ENCODE results near the gene PER1. TPM values are rescaled to one million over a fixed set of nuclear protein-coding genes. Genes with fewer than 3 reads are reported as not detected.

PER1 gene
- total and polyA plus RNA-seq, 2 of the 13 experiments (the other 11 are each of a cell fraction or from before 2014, with no cell fraction given), result 2.6 to 3.6 TPM

DNA sequence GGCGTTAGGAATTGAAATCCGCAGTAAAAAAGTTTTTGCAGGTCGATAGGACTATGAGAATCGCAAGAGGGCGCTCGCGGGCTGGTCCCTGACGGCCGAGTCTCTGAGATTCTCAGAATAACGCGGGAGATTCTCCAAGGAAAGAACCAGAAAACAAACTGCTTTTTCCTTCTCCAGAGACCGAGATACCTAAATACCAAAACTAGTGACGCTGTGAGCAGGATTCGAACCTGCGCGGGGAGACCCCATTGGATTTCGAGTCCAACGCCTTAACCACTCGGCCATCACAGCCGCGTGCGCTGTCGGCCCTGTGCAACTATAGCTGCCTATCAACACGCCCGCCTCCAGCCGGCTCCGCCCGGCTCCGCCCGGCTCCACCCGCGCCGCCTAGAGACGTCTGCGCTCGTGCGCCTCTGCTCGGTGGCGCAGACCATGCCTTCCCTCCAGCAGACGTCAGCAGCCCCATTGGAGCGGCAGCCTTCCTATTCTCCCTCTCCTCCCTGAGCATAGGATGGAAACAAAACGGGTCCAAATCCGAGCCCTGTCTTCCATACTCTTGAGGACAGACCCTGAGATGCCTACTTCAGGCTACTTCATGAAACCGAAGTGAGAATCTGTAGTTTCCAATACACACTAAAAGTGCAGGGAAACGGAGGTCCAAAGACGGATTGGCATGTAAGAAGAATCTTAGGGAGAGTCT, 13.4 kb downstream of the PER1 start (continued):
- TF ChIP-seq, protein P1, sequence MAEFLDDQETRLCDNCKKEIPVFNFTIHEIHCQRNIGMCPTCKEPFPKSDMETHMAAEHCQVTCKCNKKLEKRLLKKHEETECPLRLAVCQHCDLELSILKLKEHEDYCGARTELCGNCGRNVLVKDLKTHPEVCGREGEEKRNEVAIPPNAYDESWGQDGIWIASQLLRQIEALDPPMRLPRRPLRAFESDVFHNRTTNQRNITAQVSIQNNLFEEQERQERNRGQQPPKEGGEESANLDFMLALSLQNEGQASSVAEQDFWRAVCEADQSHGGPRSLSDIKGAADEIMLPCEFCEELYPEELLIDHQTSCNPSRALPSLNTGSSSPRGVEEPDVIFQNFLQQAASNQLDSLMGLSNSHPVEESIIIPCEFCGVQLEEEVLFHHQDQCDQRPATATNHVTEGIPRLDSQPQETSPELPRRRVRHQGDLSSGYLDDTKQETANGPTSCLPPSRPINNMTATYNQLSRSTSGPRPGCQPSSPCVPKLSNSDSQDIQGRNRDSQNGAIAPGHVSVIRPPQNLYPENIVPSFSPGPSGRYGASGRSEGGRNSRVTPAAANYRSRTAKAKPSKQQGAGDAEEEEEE (CRISPR knock-in tag; IDR thresholded peaks at IDR 0.05; ENCODE audit: borderline replicate concordance), result no peak
- TF ChIP-seq ZFP37 (CRISPR knock-in tag; IDR thresholded peaks at IDR 0.05; ENCODE audit: borderline replicate concordance) (peak; percentile 36; the same call in 1 of the 2 replicates), SP140L (CRISPR knock-in tag; IDR thresholded peaks at IDR 0.05; ENCODE audit: borderline replicate concordance) (peak; percentile 41; the same call in 1 of the 2 replicates), SATB2 (CRISPR knock-in tag; IDR thresholded peaks at IDR 0.05) (0 out of 2 replicates have a peak, but pooled peaks have one; percentile 52), NFATC3 (CRISPR knock-in tag; IDR thresholded peaks at IDR 0.05) (no peak), ZEB1 (IDR thresholded peaks at IDR 0.05; ENCODE audit: insufficient replicate concordance, low read depth) (no peak), ZNF10 (CRISPR knock-in tag; IDR thresholded peaks at IDR 0.05; ENCODE audit: borderline replicate concordance, low read depth) (no peak), HDAC1 (CRISPR knock-in tag; IDR thresholded peaks at IDR 0.05) (peak; percentile 60; the same call in 1 of the 2 replicates), ZNF83 (CRISPR knock-in tag; IDR thresholded peaks at IDR 0.05; ENCODE audit: borderline replicate concordance) (0 out of 2 replicates have a peak, but pooled peaks have one; percentile 26), THAP11 (CRISPR knock-in tag; IDR thresholded peaks at IDR 0.05) (peak; percentile 68), PRPF4 (IDR thresholded peaks at IDR 0.05; ENCODE audit: low read depth, low read length, poor library complexity, severe bottlenecking) (peak; percentile 87)
- TF ChIP-seq, protein P2, sequence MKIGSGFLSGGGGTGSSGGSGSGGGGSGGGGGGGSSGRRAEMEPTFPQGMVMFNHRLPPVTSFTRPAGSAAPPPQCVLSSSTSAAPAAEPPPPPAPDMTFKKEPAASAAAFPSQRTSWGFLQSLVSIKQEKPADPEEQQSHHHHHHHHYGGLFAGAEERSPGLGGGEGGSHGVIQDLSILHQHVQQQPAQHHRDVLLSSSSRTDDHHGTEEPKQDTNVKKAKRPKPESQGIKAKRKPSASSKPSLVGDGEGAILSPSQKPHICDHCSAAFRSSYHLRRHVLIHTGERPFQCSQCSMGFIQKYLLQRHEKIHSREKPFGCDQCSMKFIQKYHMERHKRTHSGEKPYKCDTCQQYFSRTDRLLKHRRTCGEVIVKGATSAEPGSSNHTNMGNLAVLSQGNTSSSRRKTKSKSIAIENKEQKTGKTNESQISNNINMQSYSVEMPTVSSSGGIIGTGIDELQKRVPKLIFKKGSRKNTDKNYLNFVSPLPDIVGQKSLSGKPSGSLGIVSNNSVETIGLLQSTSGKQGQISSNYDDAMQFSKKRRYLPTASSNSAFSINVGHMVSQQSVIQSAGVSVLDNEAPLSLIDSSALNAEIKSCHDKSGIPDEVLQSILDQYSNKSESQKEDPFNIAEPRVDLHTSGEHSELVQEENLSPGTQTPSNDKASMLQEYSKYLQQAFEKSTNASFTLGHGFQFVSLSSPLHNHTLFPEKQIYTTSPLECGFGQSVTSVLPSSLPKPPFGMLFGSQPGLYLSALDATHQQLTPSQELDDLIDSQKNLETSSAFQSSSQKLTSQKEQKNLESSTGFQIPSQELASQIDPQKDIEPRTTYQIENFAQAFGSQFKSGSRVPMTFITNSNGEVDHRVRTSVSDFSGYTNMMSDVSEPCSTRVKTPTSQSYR (CRISPR knock-in tag; IDR thresholded peaks at IDR 0.05; ENCODE audit: borderline replicate concordance), result no peak
- TF ChIP-seq, protein P3, sequence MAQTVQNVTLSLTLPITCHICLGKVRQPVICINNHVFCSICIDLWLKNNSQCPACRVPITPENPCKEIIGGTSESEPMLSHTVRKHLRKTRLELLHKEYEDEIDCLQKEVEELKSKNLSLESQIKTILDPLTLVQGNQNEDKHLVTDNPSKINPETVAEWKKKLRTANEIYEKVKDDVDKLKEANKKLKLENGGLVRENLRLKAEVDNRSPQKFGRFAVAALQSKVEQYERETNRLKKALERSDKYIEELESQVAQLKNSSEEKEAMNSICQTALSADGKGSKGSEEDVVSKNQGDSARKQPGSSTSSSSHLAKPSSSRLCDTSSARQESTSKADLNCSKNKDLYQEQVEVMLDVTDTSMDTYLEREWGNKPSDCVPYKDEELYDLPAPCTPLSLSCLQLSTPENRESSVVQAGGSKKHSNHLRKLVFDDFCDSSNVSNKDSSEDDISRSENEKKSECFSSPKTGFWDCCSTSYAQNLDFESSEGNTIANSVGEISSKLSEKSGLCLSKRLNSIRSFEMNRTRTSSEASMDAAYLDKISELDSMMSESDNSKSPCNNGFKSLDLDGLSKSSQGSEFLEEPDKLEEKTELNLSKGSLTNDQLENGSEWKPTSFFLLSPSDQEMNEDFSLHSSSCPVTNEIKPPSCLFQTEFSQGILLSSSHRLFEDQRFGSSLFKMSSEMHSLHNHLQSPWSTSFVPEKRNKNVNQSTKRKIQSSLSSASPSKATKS (CRISPR knock-in tag; IDR thresholded peaks at IDR 0.05), result peak; percentile 94; the same call in 1 of the 2 replicates
- TF ChIP-seq, protein P4, sequence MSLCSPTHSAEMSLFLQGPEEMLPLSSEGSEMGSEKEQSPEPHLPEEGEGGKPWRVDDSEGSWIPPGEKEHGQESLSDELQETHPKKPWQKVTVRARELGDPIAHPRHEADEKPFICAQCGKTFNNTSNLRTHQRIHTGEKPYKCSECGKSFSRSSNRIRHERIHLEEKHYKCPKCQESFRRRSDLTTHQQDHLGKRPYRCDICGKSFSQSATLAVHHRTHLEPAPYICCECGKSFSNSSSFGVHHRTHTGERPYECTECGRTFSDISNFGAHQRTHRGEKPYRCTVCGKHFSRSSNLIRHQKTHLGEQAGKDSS (CRISPR knock-in tag; IDR thresholded peaks at IDR 0.05; ENCODE audit: borderline replicate concordance, low read depth), result peak; percentile 84; the same call in 1 of the 2 replicates
- TF ChIP-seq, protein P5, sequence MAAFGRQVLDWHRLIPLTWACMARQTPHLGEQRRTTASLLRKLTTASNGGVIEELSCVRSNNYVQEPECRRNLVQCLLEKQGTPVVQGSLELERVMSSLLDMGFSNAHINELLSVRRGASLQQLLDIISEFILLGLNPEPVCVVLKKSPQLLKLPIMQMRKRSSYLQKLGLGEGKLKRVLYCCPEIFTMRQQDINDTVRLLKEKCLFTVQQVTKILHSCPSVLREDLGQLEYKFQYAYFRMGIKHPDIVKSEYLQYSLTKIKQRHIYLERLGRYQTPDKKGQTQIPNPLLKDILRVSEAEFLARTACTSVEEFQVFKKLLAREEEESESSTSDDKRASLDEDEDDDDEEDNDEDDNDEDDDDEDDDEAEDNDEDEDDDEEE (CRISPR knock-in tag; IDR thresholded peaks at IDR 0.05), result no peak
- TF ChIP-seq, protein P6, sequence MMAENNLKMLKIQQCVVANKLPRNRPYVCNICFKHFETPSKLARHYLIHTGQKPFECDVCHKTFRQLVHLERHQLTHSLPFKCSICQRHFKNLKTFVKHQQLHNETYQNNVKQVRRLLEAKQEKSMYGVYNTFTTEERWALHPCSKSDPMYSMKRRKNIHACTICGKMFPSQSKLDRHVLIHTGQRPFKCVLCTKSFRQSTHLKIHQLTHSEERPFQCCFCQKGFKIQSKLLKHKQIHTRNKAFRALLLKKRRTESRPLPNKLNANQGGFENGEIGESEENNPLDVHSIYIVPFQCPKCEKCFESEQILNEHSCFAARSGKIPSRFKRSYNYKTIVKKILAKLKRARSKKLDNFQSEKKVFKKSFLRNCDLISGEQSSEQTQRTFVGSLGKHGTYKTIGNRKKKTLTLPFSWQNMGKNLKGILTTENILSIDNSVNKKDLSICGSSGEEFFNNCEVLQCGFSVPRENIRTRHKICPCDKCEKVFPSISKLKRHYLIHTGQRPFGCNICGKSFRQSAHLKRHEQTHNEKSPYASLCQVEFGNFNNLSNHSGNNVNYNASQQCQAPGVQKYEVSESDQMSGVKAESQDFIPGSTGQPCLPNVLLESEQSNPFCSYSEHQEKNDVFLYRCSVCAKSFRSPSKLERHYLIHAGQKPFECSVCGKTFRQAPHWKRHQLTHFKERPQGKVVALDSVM (CRISPR knock-in tag; IDR thresholded peaks at IDR 0.05), result peak; percentile 11; the same call in 1 of the 2 replicates

Measured in HepG2 (cell line).